Measurements from ENCODE around the gene SLC35F3. TPM values are rescaled to one million over a fixed set of nuclear protein-coding genes. Genes with fewer than 3 reads are reported as not detected.

SLC35F3 gene
- total RNA-seq, 2 experiments from 2014 or later: 0.08 TPM; not detected in 1

GRCh38 chr1:233864578-233864977 is 39.9 kb upstream of the SLC35F3 start:
- intact Hi-C loops (cut with DNase I, micrococcal nuclease): no loop called here
- Histone ChIP-seq H3K4me3 (ENCODE audit: low read length) (no peak overlapping the region), H3K27me3 (ENCODE audit: control insufficient read depth in 1 of 2, insufficient read depth in 2 of 2, low read length in 2 of 2) (peaks cover 0 to 3% of the 10 kb centered on the region in 2 experiments), H3K9me3 (ENCODE audit: control insufficient read depth in 1 of 2, insufficient read depth in 1 of 2, low read length in 2 of 2) (peaks cover 0 to 26% of the 10 kb centered on the region in 2 experiments), H3K27ac (ENCODE audit: low read depth in 1 of 2, low read length in 2 of 2) (no peak overlapping the region), H3K36me3 (ENCODE audit: insufficient read depth, low read length) (no peaks in the 10 kb centered on the region), H3K4me1 (ENCODE audit: insufficient read depth, low read length) (no peaks in the 10 kb centered on the region)
- POLR2A ChIA-PET: no interaction called here
- CTCF ChIA-PET: no interaction called here
- Mint-ChIP-seq H3K36me3 (ENCODE audit: low read depth) (no peaks in the 10 kb centered on the region), H3K27me3 (peaks cover 17% of the 10 kb centered on the region), H3K9me3 (peaks cover 27% of the 10 kb centered on the region), H3K27ac (no peak overlapping the region), H3K4me1 (ENCODE audit: low read depth) (no peaks in the 10 kb centered on the region), H3K4me3 (no peak overlapping the region)
- no peak for TF ChIP-seq CTCF (IDR thresholded peaks at IDR 0.05)
- DNase-seq (no peak), ATAC-seq (ENCODE audit: poor library complexity) (no peak)

GRCh38 chr1:233865216-233865615 is 39.3 kb upstream of the SLC35F3 start:
- Histone ChIP-seq H3K9me3 (ENCODE audit: control insufficient read depth in 1 of 2, insufficient read depth in 1 of 2, low read length in 2 of 2) (peaks cover 0 to 26% of the 10 kb centered on the region in 2 experiments), H3K4me3 (ENCODE audit: low read length) (no peak overlapping the region), H3K4me1 (ENCODE audit: insufficient read depth, low read length) (no peaks in the 10 kb centered on the region), H3K27ac (ENCODE audit: low read depth in 1 of 2, low read length in 2 of 2) (no peak overlapping the region), H3K27me3 (ENCODE audit: control insufficient read depth in 1 of 2, insufficient read depth in 2 of 2, low read length in 2 of 2) (peaks cover 0 to 3% of the 10 kb centered on the region in 2 experiments), H3K36me3 (ENCODE audit: insufficient read depth, low read length) (no peaks in the 10 kb centered on the region)
- CTCF ChIA-PET: no interaction called here
- Mint-ChIP-seq H3K9me3 (peaks cover 33% of the 10 kb centered on the region), H3K27ac (no peak overlapping the region), H3K36me3 (ENCODE audit: low read depth) (no peaks in the 10 kb centered on the region), H3K4me3 (no peak overlapping the region), H3K4me1 (ENCODE audit: low read depth) (no peaks in the 10 kb centered on the region), H3K27me3 (peaks cover 23% of the 10 kb centered on the region)
- intact Hi-C loops (cut with DNase I, micrococcal nuclease): no loop called here
- POLR2A ChIA-PET: no interaction called here
- TF ChIP-seq CTCF (IDR thresholded peaks at IDR 0.05): no peak
- ATAC-seq (ENCODE audit: poor library complexity): no peak
- DNase-seq: no peak

GRCh38 chr1:233865902-233866301 is 38.6 kb upstream of the SLC35F3 start:
- Histone ChIP-seq H3K4me1 (ENCODE audit: insufficient read depth, low read length) (no peaks in the 10 kb centered on the region), H3K27ac (ENCODE audit: low read depth in 1 of 2, low read length in 2 of 2) (no peak overlapping the region), H3K4me3 (ENCODE audit: low read length) (no peak overlapping the region), H3K36me3 (ENCODE audit: insufficient read depth, low read length) (no peaks in the 10 kb centered on the region), H3K27me3 (ENCODE audit: control insufficient read depth in 1 of 2, insufficient read depth in 2 of 2, low read length in 2 of 2) (no peaks in the 10 kb centered on the region), H3K9me3 (ENCODE audit: control insufficient read depth in 1 of 2, insufficient read depth in 1 of 2, low read length in 2 of 2) (peaks cover 0 to 26% of the 10 kb centered on the region in 2 experiments)
- no peak overlapping the region for H3K4me3 Mint-ChIP-seq
- H3K9me3 Mint-ChIP-seq: peaks cover 33% of the 10 kb centered on the region
- no peak overlapping the region for H3K27ac Mint-ChIP-seq
- H3K4me1 Mint-ChIP-seq (ENCODE audit: low read depth): no peaks in the 10 kb centered on the region
- ChIA-PET CTCF (interaction anchor here (0.5 kb wide), 1 partner anchor 425 kb away, joined by 3 read pairs; no protein-coding TSS in a partner anchor), POLR2A (no interaction called here)
- no peak for DNase-seq
- no peak for TF ChIP-seq CTCF (IDR thresholded peaks at IDR 0.05)
- intact Hi-C loops (cut with DNase I, micrococcal nuclease): no loop called here
- no peaks in the 10 kb centered on the region for H3K36me3 Mint-ChIP-seq (ENCODE audit: low read depth)
- ATAC-seq (ENCODE audit: poor library complexity): no peak
- H3K27me3 Mint-ChIP-seq: peaks cover 23% of the 10 kb centered on the region

Measured in CD4-positive, alpha-beta T cell (primary cell).